Lower leg skin (tissue), 3 donors: ENCODE data around the gene ZFX.

Source experiments
- POLR2A ChIP-seq, 2 donors: fragments of 450-650 bp; IDR thresholded peaks; one replicate each; pipeline ENCODE4 v1.6.1; 2016 to 2017; ENCODE audit warnings: antibody characterized with exemption in 2 of 2, mild to moderate bottlenecking in 1 of 2, moderate library complexity in 1 of 2
- TF ChIP-seq, protein P1 (sequence below), 3 donors: fragments of 450-650 bp; IDR thresholded peaks; one replicate each; pipeline ENCODE4 v1.5.1; 2016; ENCODE audit warnings: antibody characterized with exemption in 3 of 3, mild to moderate bottlenecking in 3 of 3, moderate library complexity in 2 of 3

DNA sequence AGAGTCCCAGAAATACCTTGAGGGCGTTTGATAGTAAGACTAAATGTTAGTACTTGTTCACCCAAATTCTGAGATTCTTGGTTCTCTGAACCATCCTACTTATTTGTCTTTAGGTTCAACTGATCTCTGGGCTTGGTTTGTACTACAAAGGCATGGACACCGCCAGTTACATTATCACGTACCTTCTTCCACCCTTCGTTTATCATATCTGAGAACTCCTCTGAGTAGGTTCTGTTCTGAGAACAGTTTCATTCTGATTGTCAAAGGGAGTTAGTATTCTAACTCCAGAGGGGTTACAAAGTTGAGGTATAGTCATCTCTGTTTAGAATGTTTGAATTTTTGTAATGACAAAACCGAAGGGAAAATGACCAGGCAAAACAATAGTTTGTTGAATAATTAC lies 19.3 kb downstream of the ZFX start:
- TF ChIP-seq, protein P1, sequence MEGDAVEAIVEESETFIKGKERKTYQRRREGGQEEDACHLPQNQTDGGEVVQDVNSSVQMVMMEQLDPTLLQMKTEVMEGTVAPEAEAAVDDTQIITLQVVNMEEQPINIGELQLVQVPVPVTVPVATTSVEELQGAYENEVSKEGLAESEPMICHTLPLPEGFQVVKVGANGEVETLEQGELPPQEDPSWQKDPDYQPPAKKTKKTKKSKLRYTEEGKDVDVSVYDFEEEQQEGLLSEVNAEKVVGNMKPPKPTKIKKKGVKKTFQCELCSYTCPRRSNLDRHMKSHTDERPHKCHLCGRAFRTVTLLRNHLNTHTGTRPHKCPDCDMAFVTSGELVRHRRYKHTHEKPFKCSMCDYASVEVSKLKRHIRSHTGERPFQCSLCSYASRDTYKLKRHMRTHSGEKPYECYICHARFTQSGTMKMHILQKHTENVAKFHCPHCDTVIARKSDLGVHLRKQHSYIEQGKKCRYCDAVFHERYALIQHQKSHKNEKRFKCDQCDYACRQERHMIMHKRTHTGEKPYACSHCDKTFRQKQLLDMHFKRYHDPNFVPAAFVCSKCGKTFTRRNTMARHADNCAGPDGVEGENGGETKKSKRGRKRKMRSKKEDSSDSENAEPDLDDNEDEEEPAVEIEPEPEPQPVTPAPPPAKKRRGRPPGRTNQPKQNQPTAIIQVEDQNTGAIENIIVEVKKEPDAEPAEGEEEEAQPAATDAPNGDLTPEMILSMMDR (IDR thresholded peaks at IDR 0.05) = no peak
- no peak for TF ChIP-seq POLR2A (IDR thresholded peaks at IDR 0.05)
